NCI-H1105 treated with DMSO at 0.1 percent for 48 hours (cell line): ENCODE results near the gene TRERF1.

Experiments
- DNase-seq: peaks from one replicate; lab custom pipeline; 2025; lab: John Stamatoyannopoulos, UW

TRERF1 gene

DNA sequence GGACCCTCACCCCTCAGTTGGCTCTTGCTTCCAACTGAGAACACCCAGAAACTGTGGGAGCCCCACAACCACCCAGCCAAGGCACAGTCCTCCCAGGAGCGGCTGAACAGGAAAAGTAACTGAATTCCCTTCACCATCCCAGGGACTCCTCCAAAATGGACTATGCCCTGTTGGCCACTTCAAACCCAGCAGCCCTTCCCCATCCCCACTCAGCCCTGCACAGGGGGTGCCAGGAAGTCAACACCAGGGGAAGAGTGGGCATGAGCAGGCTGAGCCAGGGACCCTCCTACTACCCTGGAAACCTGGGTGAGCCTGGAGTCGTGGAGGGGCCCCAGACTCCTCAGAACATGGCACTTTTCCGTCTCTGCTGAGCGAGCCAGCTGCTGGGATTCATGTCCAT lies 267.3 kb downstream of the TRERF1 start:
- DNase-seq, result no peak

- no peak for DNase-seq
Observed at GRCh38 chr6:42182101-42182500, 269.6 kb downstream of the TRERF1 start.

GRCh38 chr6:42179945-42180313 lies 271.8 kb downstream of the TRERF1 start:
- no peak for DNase-seq

GRCh38 chr6:42179261-42179944 lies 272.3 kb downstream of the TRERF1 start:
- DNase-seq, result no peak

GRCh38 chr6:42177514-42178364 lies 274.0 kb downstream of the TRERF1 start:
- DNase-seq, result no peak

DNA sequence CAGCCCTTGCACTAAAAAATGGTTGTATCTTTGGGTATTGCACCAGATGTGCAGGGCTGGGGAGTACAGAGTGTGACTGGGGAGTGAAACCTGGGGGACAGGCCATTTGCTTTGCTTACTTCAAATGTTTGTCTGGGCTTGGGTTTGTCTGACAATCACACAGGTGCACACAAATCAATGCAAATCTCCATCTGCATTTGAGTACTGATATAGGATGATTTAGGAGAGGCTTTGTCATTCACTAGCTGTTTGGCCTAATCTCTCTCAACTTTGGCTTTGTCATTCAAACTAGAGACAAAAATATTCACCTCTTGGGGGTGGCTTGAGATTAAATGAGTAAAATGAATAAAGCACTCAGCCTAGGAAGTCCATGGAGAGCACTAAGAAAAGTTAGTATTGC lies 274.7 kb downstream of the TRERF1 start:
- no peak for DNase-seq

DNA sequence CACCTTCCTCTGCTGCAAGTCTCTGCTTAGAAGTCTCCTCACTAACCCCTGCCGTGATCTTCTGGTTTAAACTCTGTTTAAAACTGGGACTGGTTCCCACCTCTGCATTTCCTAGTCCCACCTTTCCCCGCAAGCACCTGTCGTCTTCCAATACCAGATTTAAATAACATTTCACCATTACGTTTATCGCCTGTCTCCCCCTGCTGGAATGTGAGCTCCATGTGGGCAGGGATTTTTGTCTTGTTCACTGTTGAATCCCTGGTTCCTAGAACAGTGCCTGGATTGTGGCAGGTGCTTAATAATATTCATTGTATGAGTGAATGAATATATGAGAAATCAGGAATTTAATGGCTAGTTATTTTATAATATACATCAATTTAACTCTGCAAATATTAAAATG lies 275.9 kb downstream of the TRERF1 start:
- DNase-seq, result no peak
